GM23338 (cell line): ENCODE results near the gene RNF214.

Source experiments
- CREB1 ChIP-seq: fragments of 250-450 bp; sonication (Bioruptor Pico); IDR thresholded peaks from 2 replicates; pipeline ENCODE4 v1.5.0; 2020; ENCODE audit warnings: low read depth, mild to moderate bottlenecking, moderate library complexity
- CTCF ChIP-seq, 2 experiments: fragments of 200-600 bp in 1 of 2; sonication (generic) in 1 of 2; conservative IDR thresholded peaks; 2 replicates each; pipeline versions ENCODE4 v1.5.1 to v1.6.1; 2016 to 2017; ENCODE audit warnings: antibody characterized with exemption in 2 of 2, low read depth in 2 of 2, mild to moderate bottlenecking in 2 of 2, moderate library complexity in 1 of 2
- EZH2 ChIP-seq: fragments of 200-600 bp; sonication (generic); IDR thresholded peaks from one replicate; pipeline ENCODE4 v1.8.0; 2017; ENCODE audit warnings: antibody characterized with exemption, mild to moderate bottlenecking, low read depth; ENCODE audit not compliant: unreplicated experiment
- EZH2phosphoT487 ChIP-seq: fragments of 200-600 bp; sonication (generic); IDR thresholded peaks from one replicate; pipeline ENCODE4 v1.8.1; 2018; ENCODE audit warnings: antibody characterized with exemption; ENCODE audit not compliant: unreplicated experiment
- JUNB ChIP-seq: IDR thresholded peaks from one replicate; pipeline ENCODE4 v1.6.1; 2016; ENCODE audit warnings: antibody characterized with exemption; ENCODE audit not compliant: unreplicated experiment
- POLR2AphosphoS5 ChIP-seq: IDR thresholded peaks from 2 replicates; pipeline ENCODE4 v1.6.1; 2016; ENCODE audit warnings: antibody characterized with exemption, low read depth
- STAT1 ChIP-seq: IDR thresholded peaks from one replicate; pipeline ENCODE4 v1.6.1; 2016; ENCODE audit warnings: antibody characterized with exemption; ENCODE audit not compliant: unreplicated experiment
- ZNF114 ChIP-seq: fragments of 250-450 bp; sonication (Bioruptor Pico); IDR thresholded peaks from 2 replicates; pipeline ENCODE4 v1.5.0; 2020; ENCODE audit warnings: mild to moderate bottlenecking, moderate library complexity

- no peak for TF ChIP-seq EZH2
- no peak for TF ChIP-seq EZH2phosphoT487
- no peak for TF ChIP-seq JUNB
- TF ChIP-seq CTCF (conservative IDR thresholded peaks at IDR 0.05; ENCODE audit: low read depth in 2 of 2): no peak
- TF ChIP-seq POLR2AphosphoS5: no peak
- TF ChIP-seq STAT1: no peak
- TF ChIP-seq CREB1 (CRISPR knock-in tag): no peak
- no peak for TF ChIP-seq ZNF114 (CRISPR knock-in tag)
These were observed 43.1 kb upstream of the RNF214 start for GRCh38 chr11:117189191-117189940.
